ENCODE results near the gene JARID2. TPM values are rescaled to one million over a fixed set of nuclear protein-coding genes. Genes with fewer than 3 reads are reported as not detected.

The JARID2 gene
- polyA plus RNA-seq, 1 donor (not counting 4 experiments of a cell fraction or from before 2014, with no cell fraction given): 11.0 TPM

DNA sequence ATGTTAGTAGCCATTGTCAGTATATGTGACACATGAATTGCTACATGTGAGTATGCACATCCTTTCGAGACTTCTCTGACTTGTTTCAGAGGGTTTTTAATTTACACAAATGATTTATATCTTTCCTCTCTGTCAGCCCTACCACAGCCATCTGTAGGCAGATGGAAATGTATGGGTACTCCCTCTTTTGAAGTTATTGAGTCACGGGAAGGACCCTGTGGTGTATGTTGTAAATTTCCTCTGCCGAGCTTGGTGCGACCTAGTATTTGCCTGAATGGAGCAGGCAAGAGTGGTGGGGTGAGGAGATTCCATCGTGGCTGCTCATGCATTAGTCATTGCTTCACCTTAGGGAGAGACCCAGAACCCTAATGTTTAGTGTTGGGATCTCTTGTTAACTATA, 171.9 kb downstream of the JARID2 start:
- H3K4me2 ChIP-seq (ENCODE audit: control insufficient read depth, extremely low read depth, insufficient read depth, low read depth, low read length): peak overlapping the region; percentile 44
- peak; percentile 79 for DNase-seq (ENCODE audit: low read depth, low spot score)
- peak overlapping the region; percentile 66 for H3K27ac ChIP-seq (ENCODE audit: control insufficient read depth, insufficient read depth, low read length)
- no peaks in the 10 kb centered on the region for H4K20me1 ChIP-seq (ENCODE audit: control insufficient read depth, extremely low read depth, insufficient read depth, low read length)
- peaks cover 0 to 1% of the 10 kb centered on the region in 2 experiments for H3K36me3 ChIP-seq (ENCODE audit: control insufficient read depth in 2 of 2, extremely low read depth in 1 of 2, insufficient read depth in 2 of 2, low read length in 2 of 2)
- no peaks in the 10 kb centered on the region for H3K9me1 ChIP-seq (ENCODE audit: control insufficient read depth, extremely low read depth, insufficient read depth, low read length)
- peak; percentile 87 for FAIRE-seq
- H3K79me2 ChIP-seq (ENCODE audit: control insufficient read depth, insufficient read depth, low read length): peaks cover 47% of the 10 kb centered on the region
- dilution Hi-C loops (cut with MboI; ENCODE audit: extremely low pct_ligation_motif_present, low sequenced_read_pairs): no loop called here
- H3K4me1 ChIP-seq (ENCODE audit: control insufficient read depth, extremely low read depth, insufficient read depth, low read length): peaks cover 23% of the 10 kb centered on the region
- H3K9me3 ChIP-seq (ENCODE audit: control insufficient read depth, low read depth, low read length): peaks cover 3% of the 10 kb centered on the region
- TF ChIP-seq, protein P1, sequence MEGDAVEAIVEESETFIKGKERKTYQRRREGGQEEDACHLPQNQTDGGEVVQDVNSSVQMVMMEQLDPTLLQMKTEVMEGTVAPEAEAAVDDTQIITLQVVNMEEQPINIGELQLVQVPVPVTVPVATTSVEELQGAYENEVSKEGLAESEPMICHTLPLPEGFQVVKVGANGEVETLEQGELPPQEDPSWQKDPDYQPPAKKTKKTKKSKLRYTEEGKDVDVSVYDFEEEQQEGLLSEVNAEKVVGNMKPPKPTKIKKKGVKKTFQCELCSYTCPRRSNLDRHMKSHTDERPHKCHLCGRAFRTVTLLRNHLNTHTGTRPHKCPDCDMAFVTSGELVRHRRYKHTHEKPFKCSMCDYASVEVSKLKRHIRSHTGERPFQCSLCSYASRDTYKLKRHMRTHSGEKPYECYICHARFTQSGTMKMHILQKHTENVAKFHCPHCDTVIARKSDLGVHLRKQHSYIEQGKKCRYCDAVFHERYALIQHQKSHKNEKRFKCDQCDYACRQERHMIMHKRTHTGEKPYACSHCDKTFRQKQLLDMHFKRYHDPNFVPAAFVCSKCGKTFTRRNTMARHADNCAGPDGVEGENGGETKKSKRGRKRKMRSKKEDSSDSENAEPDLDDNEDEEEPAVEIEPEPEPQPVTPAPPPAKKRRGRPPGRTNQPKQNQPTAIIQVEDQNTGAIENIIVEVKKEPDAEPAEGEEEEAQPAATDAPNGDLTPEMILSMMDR (optimal IDR thresholded peaks at IDR 0.05 in 1 of 3, IDR thresholded peaks at IDR 0.05 in 1 of 3, conservative IDR thresholded peaks at IDR 0.05 in 1 of 3; ENCODE audit: extremely low read depth in 1 of 3, insufficient read depth in 2 of 3, low read length in 3 of 3): no peak
- TF ChIP-seq EZH2 (IDR thresholded peaks at IDR 0.05; ENCODE audit: low read length): no peak
- H2AFZ ChIP-seq (ENCODE audit: control insufficient read depth, low read length): no peak overlapping the region
- H3K4me3 ChIP-seq (ENCODE audit: control insufficient read depth in 2 of 3, extremely low read depth in 1 of 3, insufficient read depth in 2 of 3, low read depth in 1 of 3, low read length in 3 of 3): no peak overlapping the region
- no peak overlapping the region for H3K9ac ChIP-seq (ENCODE audit: control insufficient read depth, extremely low read depth, insufficient read depth, low read length)
- H3K27me3 ChIP-seq (ENCODE audit: control insufficient read depth, extremely low read depth, insufficient read depth, low read length): no peaks in the 10 kb centered on the region

DNA sequence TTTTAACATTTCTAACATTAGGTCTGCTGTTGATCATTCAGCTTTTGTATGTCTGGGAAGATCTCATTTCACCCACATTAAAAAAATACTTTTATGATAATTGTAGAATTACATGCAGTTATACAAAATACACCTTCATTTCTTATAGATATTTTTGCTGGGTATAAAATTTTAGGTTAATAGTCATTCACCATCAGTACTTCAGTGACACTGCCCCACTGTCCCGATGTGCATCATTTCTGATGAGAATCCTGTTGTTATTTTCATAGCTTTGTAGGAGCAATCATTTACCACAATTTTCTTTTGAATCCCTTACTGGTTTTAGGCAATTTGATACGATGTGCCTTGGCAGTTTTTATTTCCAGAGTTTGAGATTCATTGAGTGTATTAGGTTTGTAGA, 173.6 kb downstream of the JARID2 start:
- no peak overlapping the region for H3K4me2 ChIP-seq (ENCODE audit: control insufficient read depth, extremely low read depth, insufficient read depth, low read depth, low read length)
- H3K27me3 ChIP-seq (ENCODE audit: control insufficient read depth, extremely low read depth, insufficient read depth, low read length): no peaks in the 10 kb centered on the region
- H3K9me1 ChIP-seq (ENCODE audit: control insufficient read depth, extremely low read depth, insufficient read depth, low read length): no peaks in the 10 kb centered on the region
- H3K79me2 ChIP-seq (ENCODE audit: control insufficient read depth, insufficient read depth, low read length): peaks cover 52% of the 10 kb centered on the region
- no peak overlapping the region for H3K4me3 ChIP-seq (ENCODE audit: control insufficient read depth in 2 of 3, extremely low read depth in 1 of 3, insufficient read depth in 2 of 3, low read depth in 1 of 3, low read length in 3 of 3)
- no peak for TF ChIP-seq EZH2 (IDR thresholded peaks at IDR 0.05; ENCODE audit: low read length)
- TF ChIP-seq, protein P1 (optimal IDR thresholded peaks at IDR 0.05 in 1 of 3, IDR thresholded peaks at IDR 0.05 in 1 of 3, conservative IDR thresholded peaks at IDR 0.05 in 1 of 3; ENCODE audit: extremely low read depth in 1 of 3, insufficient read depth in 2 of 3, low read length in 3 of 3): no peak
- dilution Hi-C loops (cut with MboI; ENCODE audit: extremely low pct_ligation_motif_present, low sequenced_read_pairs): no loop called here
- peaks cover 0 to 1% of the 10 kb centered on the region in 2 experiments for H3K36me3 ChIP-seq (ENCODE audit: control insufficient read depth in 2 of 2, extremely low read depth in 1 of 2, insufficient read depth in 2 of 2, low read length in 2 of 2)
- FAIRE-seq: no peak
- H4K20me1 ChIP-seq (ENCODE audit: control insufficient read depth, extremely low read depth, insufficient read depth, low read length): peaks cover 5% of the 10 kb centered on the region
- peaks cover 3% of the 10 kb centered on the region for H3K9me3 ChIP-seq (ENCODE audit: control insufficient read depth, low read depth, low read length)
- H3K4me1 ChIP-seq (ENCODE audit: control insufficient read depth, extremely low read depth, insufficient read depth, low read length): peaks cover 14% of the 10 kb centered on the region
- DNase-seq (ENCODE audit: low read depth, low spot score): no peak
- H3K27ac ChIP-seq (ENCODE audit: control insufficient read depth, insufficient read depth, low read length): no peak overlapping the region
- H3K9ac ChIP-seq (ENCODE audit: control insufficient read depth, extremely low read depth, insufficient read depth, low read length): no peak overlapping the region
- no peak overlapping the region for H2AFZ ChIP-seq (ENCODE audit: control insufficient read depth, low read length)

Measured in keratinocyte (primary cell).